Measurements from ENCODE around the gene TMC1.

The TMC1 gene

GRCh38 chr9:72665421-72665820, 144.0 kb downstream of the TMC1 start:
- Mint-ChIP-seq H3K9me3 (no peaks in the 10 kb centered on the region), H3K4me1 (ENCODE audit: low read depth) (peaks cover 15% of the 10 kb centered on the region), H3K36me3 (ENCODE audit: low read depth) (no peaks in the 10 kb centered on the region), H3K27me3 (peaks cover 19% of the 10 kb centered on the region), H3K4me3 (no peak overlapping the region), H3K27ac (no peak overlapping the region)
- intact Hi-C loops (cut with micrococcal nuclease): no loop called here

DNA sequence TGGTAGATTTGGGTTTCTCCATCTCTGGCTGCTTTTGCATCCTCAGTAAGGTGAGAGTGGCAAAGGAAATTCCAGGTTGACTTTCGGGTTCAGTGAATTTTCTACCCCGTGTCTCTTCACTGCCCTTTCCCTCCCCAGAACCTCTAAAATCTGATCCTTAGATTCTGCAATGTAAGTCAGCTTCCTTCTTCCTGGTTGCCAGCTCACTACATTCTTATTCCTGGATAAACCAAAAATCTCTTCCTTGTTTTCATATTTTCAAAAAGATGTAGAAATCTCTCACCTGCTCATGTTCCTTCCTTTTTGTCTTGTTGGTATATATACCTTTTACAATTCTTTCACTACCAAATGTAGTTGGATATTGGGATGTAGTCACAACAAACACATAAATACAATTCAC, 145.8 kb downstream of the TMC1 start:
- Mint-ChIP-seq H3K27me3 (peaks cover 22% of the 10 kb centered on the region), H3K4me1 (ENCODE audit: low read depth) (peaks cover 15% of the 10 kb centered on the region), H3K9me3 (no peaks in the 10 kb centered on the region), H3K4me3 (no peak overlapping the region), H3K36me3 (ENCODE audit: low read depth) (no peaks in the 10 kb centered on the region), H3K27ac (no peak overlapping the region)
- intact Hi-C loops (cut with micrococcal nuclease): no loop called here

- Mint-ChIP-seq H3K27me3 (peaks cover 25% of the 10 kb centered on the region), H3K9me3 (no peaks in the 10 kb centered on the region), H3K4me3 (no peak overlapping the region), H3K27ac (no peak overlapping the region), H3K4me1 (ENCODE audit: low read depth) (no peaks in the 10 kb centered on the region), H3K36me3 (ENCODE audit: low read depth) (no peaks in the 10 kb centered on the region)
- intact Hi-C loops (cut with micrococcal nuclease): no loop called here
These were observed 153.6 kb downstream of the TMC1 start for GRCh38 chr9:72674961-72675360.

GRCh38 chr9:72675586-72675985, 154.2 kb downstream of the TMC1 start:
- intact Hi-C loops (cut with micrococcal nuclease): no loop called here
- no peaks in the 10 kb centered on the region for H3K36me3 Mint-ChIP-seq (ENCODE audit: low read depth)
- H3K27me3 Mint-ChIP-seq: peaks cover 23% of the 10 kb centered on the region
- H3K27ac Mint-ChIP-seq: no peak overlapping the region
- H3K4me3 Mint-ChIP-seq: no peak overlapping the region
- H3K9me3 Mint-ChIP-seq: no peaks in the 10 kb centered on the region
- peaks cover 3% of the 10 kb centered on the region for H3K4me1 Mint-ChIP-seq (ENCODE audit: low read depth)

DNA sequence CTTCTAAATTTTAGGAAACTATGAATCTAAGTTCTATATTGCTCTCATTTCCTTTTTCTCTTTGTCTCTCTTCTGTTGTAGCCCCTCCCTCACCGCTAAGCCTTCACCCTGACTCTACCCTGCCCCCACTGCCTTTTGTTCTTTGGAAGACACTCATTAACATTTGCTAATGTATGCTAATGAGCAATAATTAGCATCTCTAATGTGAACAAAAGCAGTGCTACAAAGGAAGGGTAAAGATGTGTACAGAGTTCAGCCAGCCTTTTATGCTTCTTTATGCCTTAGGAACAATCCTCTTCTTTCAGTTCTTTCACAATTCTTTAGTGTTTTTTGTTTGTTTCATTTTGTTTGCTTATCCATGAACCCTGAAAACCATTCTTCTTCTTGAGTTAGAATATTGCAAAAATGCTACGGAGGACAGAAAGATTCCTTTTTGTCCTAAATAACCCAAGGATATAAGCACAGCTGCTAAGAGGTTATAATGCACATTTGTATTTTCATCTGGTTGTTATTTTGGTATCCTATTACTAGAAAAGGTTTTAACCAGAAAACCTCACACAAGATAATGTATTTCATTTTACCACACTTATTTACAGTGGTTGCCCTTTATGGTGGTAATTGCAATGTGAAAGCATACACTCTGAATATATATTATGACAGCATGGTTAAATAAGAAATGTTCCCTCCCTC, 159.3 kb downstream of the TMC1 start:
- H3K4me3 Mint-ChIP-seq: no peak overlapping the region
- no peaks in the 10 kb centered on the region for H3K36me3 Mint-ChIP-seq (ENCODE audit: low read depth)
- H3K27me3 Mint-ChIP-seq: peaks cover 27% of the 10 kb centered on the region
- H3K9me3 Mint-ChIP-seq: no peaks in the 10 kb centered on the region
- H3K27ac Mint-ChIP-seq: no peak overlapping the region
- intact Hi-C loops (cut with micrococcal nuclease): loop anchor here (10.0 kb wide), 1 partner anchor 64 kb away; no protein-coding TSS in a partner anchor
- peaks cover 5% of the 10 kb centered on the region for H3K4me1 Mint-ChIP-seq (ENCODE audit: low read depth)

DNA sequence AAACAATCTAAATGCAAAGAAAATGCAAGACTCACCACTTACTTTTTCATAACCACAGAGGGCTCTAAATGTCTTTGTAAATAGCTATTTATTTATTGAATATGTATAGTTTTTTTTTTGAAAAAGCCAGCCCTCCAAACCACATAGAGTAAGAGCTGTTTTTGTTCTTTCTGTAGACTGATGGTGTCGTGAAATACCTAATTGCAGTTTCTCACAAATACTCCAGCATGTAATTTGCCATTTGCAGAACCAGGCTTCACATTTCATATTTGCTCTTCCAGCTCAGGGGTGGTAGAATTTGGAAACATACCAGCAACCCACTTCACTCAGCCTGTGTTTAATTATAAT, 159.8 kb downstream of the TMC1 start:
- peaks cover 25% of the 10 kb centered on the region for H3K27me3 Mint-ChIP-seq

DNA sequence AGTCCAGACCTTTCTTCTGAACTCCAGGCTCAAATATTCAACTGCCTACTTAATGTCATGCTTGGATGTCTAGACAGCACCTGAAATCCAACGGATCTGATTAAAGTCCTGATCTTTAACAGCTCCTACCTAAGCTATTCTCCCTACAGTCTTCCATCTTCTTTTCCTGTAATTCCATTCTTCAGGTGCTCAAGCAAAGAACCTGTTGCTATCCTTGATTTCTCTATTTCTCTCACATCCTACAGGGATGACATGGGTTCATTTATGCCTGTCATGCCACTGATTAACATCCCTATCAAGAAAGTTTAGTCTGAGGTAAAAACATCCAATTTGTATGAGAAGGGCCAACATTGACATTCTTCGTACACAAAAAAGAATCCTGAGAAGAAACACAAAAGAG, 163.2 kb downstream of the TMC1 start:
- Mint-ChIP-seq H3K4me1 (ENCODE audit: low read depth) (peaks cover 5% of the 10 kb centered on the region), H3K36me3 (ENCODE audit: low read depth) (no peaks in the 10 kb centered on the region), H3K27me3 (peaks cover 29% of the 10 kb centered on the region), H3K9me3 (no peaks in the 10 kb centered on the region), H3K27ac (no peak overlapping the region), H3K4me3 (no peak overlapping the region)
- intact Hi-C loops (cut with micrococcal nuclease): loop anchor here (10.0 kb wide), 1 partner anchor 60 kb away; no protein-coding TSS in a partner anchor

More for the DNA sequence above, 159.8 kb downstream of the TMC1 start:
- Mint-ChIP-seq H3K9me3 (no peaks in the 10 kb centered on the region), H3K36me3 (ENCODE audit: low read depth) (no peaks in the 10 kb centered on the region), H3K27ac (no peak overlapping the region), H3K4me1 (ENCODE audit: low read depth) (peaks cover 5% of the 10 kb centered on the region), H3K4me3 (no peak overlapping the region)
- intact Hi-C loops (cut with micrococcal nuclease): loop anchor here (10.0 kb wide), 1 partner anchor 64 kb away; no protein-coding TSS in a partner anchor

- intact Hi-C loops (cut with micrococcal nuclease): loop anchor here (10.0 kb wide), 1 partner anchor 59 kb away; no protein-coding TSS in a partner anchor
- Mint-ChIP-seq H3K27ac (no peak overlapping the region), H3K36me3 (ENCODE audit: low read depth) (no peaks in the 10 kb centered on the region), H3K4me3 (no peak overlapping the region), H3K4me1 (ENCODE audit: low read depth) (no peaks in the 10 kb centered on the region), H3K27me3 (peaks cover 30% of the 10 kb centered on the region), H3K9me3 (no peaks in the 10 kb centered on the region)
These were observed 164.5 kb downstream of the TMC1 start for GRCh38 chr9:72685911-72686310.

GRCh38 chr9:72687331-72687730, 165.9 kb downstream of the TMC1 start:
- no peak overlapping the region for H3K27ac Mint-ChIP-seq

DNA sequence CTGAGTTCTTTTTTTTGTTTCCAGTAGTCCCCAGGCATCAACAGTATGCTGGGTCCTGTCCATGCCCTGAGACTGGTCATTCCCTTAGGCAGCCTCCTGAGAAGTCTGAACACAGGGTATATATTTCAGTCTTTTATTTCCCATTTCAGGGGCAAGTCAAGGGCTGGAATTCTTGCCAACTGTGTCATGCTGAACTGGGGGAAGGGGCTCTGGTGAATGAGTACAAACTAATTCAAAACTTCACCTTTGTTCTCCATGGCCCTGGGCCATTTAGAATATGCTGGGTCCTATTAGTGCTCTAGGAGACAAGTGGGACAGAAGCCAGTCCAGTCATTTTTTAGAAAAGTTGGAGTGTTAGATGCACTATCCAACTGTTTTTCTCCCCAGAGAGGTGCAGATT, 170.3 kb downstream of the TMC1 start:
- H3K27ac Mint-ChIP-seq: no peak overlapping the region
- H3K9me3 Mint-ChIP-seq: no peaks in the 10 kb centered on the region
- no peaks in the 10 kb centered on the region for H3K36me3 Mint-ChIP-seq (ENCODE audit: low read depth)
- intact Hi-C loops (cut with micrococcal nuclease): no loop called here
- H3K4me3 Mint-ChIP-seq: no peak overlapping the region
- peaks cover 23% of the 10 kb centered on the region for H3K27me3 Mint-ChIP-seq
- H3K4me1 Mint-ChIP-seq (ENCODE audit: low read depth): no peaks in the 10 kb centered on the region

More at GRCh38 chr9:72687331-72687730, 165.9 kb downstream of the TMC1 start:
- no peak overlapping the region for H3K4me3 Mint-ChIP-seq
- no peaks in the 10 kb centered on the region for H3K9me3 Mint-ChIP-seq
- H3K27me3 Mint-ChIP-seq: peaks cover 28% of the 10 kb centered on the region
- intact Hi-C loops (cut with micrococcal nuclease): loop anchor here (10.0 kb wide), 1 partner anchor 57 kb away; no protein-coding TSS in a partner anchor
- no peaks in the 10 kb centered on the region for H3K4me1 Mint-ChIP-seq (ENCODE audit: low read depth)
- no peaks in the 10 kb centered on the region for H3K36me3 Mint-ChIP-seq (ENCODE audit: low read depth)

DNA sequence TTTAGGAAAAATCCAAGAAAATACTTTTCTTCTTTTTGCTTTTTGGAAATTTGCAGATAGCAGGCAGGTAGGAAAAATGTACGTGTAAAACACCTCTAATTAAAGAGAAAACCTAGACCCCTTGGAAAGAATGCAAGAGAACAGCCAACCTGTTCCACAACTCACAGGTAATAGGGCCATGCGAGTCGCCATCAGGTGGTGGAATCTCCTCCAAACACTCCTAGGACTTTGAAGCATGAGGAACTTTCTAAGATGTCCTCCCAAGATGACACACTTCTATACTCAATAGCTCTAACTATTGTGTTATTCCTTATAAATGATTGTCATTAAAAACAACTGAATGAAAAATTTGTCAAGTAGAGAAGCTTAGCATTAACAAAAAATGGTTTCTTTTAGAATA, 174.0 kb downstream of the TMC1 start:
- intact Hi-C loops (cut with micrococcal nuclease): no loop called here
- H3K4me1 Mint-ChIP-seq (ENCODE audit: low read depth): no peaks in the 10 kb centered on the region
- H3K4me3 Mint-ChIP-seq: no peak overlapping the region
- no peaks in the 10 kb centered on the region for H3K9me3 Mint-ChIP-seq
- H3K27me3 Mint-ChIP-seq: peaks cover 24% of the 10 kb centered on the region
- H3K27ac Mint-ChIP-seq: no peak overlapping the region
- H3K36me3 Mint-ChIP-seq (ENCODE audit: low read depth): no peaks in the 10 kb centered on the region

DNA sequence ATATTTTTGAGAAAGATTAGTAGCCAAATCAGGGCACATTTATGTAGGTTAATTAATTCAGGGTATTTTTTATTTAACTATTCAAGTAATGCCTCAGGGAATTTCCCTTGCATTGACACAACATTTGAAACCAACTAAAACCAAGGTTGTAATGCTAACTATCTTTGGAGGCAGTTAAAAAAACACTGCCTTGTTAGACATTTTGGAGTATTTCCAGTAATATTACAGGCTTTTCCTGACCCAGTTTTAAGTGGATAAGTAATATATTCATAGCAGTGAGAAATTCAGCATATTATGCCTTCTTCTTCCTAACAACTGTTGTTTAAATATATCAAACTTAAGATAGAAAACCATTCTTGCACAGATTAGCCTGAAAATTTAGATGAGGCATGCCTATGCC, 175.1 kb downstream of the TMC1 start:
- H3K4me3 Mint-ChIP-seq: no peak overlapping the region
- no peaks in the 10 kb centered on the region for H3K36me3 Mint-ChIP-seq (ENCODE audit: low read depth)
- no peak overlapping the region for H3K27ac Mint-ChIP-seq
- H3K9me3 Mint-ChIP-seq: no peaks in the 10 kb centered on the region
- H3K27me3 Mint-ChIP-seq: peaks cover 18% of the 10 kb centered on the region
- H3K4me1 Mint-ChIP-seq (ENCODE audit: low read depth): no peaks in the 10 kb centered on the region
- intact Hi-C loops (cut with micrococcal nuclease): no loop called here

DNA sequence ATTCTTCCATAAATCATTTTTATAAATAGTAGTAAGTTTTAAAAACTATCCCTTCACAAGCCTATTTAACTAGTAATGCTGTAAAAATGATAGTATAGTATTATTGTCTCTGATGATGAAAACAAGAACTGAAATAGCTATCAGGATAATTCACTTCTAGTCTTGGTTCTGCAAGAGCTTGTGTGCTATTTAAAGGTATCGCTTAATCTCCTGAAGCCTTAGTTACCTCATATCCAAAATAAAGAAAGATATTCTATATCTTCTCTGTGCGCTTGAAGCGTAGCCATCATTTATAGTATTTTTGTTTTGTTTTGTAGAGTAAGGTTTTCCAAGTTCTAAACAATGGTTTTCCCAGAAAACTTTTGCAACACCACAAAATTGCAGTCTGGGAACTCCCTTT, 180.1 kb downstream of the TMC1 start:
- Mint-ChIP-seq H3K27me3 (peaks cover 10% of the 10 kb centered on the region), H3K4me1 (ENCODE audit: low read depth) (no peaks in the 10 kb centered on the region), H3K27ac (no peak overlapping the region), H3K36me3 (ENCODE audit: low read depth) (no peaks in the 10 kb centered on the region), H3K9me3 (no peaks in the 10 kb centered on the region), H3K4me3 (no peak overlapping the region)
- intact Hi-C loops (cut with micrococcal nuclease): no loop called here

DNA sequence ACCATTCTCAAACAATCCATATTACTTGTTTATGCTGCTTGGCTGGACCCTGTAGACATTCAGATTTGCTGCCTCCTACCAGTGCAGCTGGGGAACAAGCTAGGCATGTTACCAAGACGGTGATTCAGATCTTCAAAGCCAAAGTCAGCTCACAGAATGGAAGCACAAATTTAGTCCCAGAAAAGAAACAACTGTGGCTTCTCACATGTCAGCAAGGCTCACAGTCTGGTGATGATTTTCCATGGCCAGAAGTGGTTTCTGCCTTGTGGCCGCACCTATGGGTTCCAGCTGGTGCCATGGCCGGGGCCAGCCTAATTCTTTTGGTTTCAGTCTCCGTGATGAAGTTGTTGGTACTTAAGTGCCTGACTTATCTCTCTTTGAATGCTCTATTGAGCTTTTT, 182.2 kb downstream of the TMC1 start:
- peaks cover 8% of the 10 kb centered on the region for H3K27me3 Mint-ChIP-seq
- no peak overlapping the region for H3K27ac Mint-ChIP-seq
- H3K4me1 Mint-ChIP-seq (ENCODE audit: low read depth): no peaks in the 10 kb centered on the region
- H3K36me3 Mint-ChIP-seq (ENCODE audit: low read depth): no peaks in the 10 kb centered on the region
- H3K9me3 Mint-ChIP-seq: no peaks in the 10 kb centered on the region
- intact Hi-C loops (cut with micrococcal nuclease): no loop called here
- H3K4me3 Mint-ChIP-seq: no peak overlapping the region

All from dendritic cell treated with granulocyte-macrophage colony-stimulating factor and Interleukin-4, amounts not matched to agents 40 ng/mL and 50 ng/mL, for 4 days (primary cell).